Right renal cortex interstitium (tissue), 3 donors: ENCODE results near the gene WSB2. TPM values are rescaled to one million over a fixed set of nuclear protein-coding genes. Genes with fewer than 3 reads are reported as not detected.
"Not testable (repeated sequence)": the region's sequence is repeated elsewhere in the genome, so short reads cannot be mapped to it uniquely, and the experiment has no call there.

Experiments
- DNase-seq, 3 donors: peaks; one replicate each; pipeline ENCODE4 v3.0.0-alpha.2; 2013; ENCODE audit warnings: low read depth in 3 of 3, low spot score in 2 of 3
- polyA plus RNA-seq, 3 donors: library from polyadenylated mRNA; unstranded; fragments of 120-200 nt; gene quantifications; one replicate each; pipeline ENCODE4 v1.2.1, GENCODE V29; 2013; ENCODE audit not compliant: insufficient read length in 3 of 3

The WSB2 gene
- polyA plus RNA-seq, result 10 to 100 TPM; 52.1 to 53.2 (median 52.8) TPM

GRCh38 chr12:118061011-118061872, at the start of gene WSB2:
Gene WSB2 (minus strand): TSS chr12:118061179. CDS start chr12:118061048, 131 bp downstream.
- peak in 2 of 3 donors; percentile 25 to 26 for DNase-seq

- DNase-seq, result no peak
These were observed 48.1 kb upstream of the WSB2 start for GRCh38 chr12:118109088-118109487.

DNA sequence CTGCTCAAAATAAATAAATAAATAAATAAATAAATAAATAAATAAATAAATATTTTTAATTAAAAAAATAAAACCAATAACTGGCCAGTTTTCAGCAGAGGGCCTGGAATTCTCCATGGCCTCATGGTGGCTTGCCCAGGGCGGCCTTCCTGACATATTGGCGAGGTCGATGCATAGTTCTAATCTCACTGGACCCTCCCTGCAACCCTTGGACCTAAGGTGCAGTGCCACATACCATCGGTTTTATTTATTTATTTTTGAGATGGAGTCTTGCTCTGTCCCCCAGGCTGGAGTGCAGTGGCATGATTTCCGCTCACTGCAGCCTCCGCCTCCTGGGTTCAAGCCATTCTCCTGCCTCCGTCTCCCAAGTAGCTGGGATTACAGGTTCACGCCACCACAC, 46.7 kb upstream of the WSB2 start:
- no peak for DNase-seq

- no peak for DNase-seq
These were observed 46.0 kb upstream of the WSB2 start for GRCh38 chr12:118107011-118107410.

GRCh38 chr12:118103601-118104382, 42.8 kb upstream of the WSB2 start, which contains the start of gene VSIG10:
Gene VSIG10 (minus strand): TSS chr12:118104011. CDS start chr12:118103671, 340 bp downstream.
- DNase-seq, result peak; percentile 25 to 39 (median 37)

DNA sequence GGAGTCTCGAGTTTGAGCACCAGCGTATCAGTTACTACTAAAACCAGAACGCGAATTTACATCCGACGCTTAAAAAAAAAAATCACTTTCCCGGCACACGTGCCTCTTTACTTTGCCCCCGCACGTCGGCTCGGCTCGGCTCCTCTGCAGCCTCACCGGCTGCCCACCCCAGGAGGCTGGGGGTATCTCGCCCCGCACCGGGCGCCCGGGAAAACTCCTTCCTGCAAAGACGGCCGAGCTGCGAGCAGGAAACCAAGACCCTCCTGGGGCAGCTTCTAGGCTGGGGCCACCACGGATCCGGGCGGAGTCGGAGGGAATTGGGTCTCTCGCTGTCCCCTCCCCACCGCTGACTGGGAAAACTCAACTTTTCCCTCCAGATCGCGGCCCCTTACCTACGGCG, 42.2 kb upstream of the WSB2 start:
- DNase-seq, result peak; percentile 20 to 38 (median 23)

DNA sequence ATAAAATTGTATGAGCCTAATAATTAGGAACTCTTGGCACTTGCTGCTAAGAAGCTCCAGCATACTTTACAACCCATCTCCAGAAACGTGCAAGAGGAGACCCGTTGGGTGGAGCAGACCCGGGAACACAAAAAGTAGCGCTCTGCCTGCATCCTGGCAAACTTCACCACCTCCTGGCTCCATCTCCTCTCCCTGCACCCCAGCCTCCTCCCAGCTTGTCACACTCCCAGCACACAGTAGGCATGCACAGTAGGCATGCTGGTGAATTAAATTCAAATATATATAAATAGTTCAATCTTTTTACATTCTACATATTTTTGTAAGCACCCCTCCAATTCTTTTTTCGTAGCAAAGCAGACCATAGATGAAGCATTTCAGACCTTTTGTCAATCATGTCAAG, 41.6 kb upstream of the WSB2 start:
- DNase-seq, result no peak

- no peak for DNase-seq
These were observed 41.1 kb upstream of the WSB2 start for GRCh38 chr12:118102070-118102469.

DNA sequence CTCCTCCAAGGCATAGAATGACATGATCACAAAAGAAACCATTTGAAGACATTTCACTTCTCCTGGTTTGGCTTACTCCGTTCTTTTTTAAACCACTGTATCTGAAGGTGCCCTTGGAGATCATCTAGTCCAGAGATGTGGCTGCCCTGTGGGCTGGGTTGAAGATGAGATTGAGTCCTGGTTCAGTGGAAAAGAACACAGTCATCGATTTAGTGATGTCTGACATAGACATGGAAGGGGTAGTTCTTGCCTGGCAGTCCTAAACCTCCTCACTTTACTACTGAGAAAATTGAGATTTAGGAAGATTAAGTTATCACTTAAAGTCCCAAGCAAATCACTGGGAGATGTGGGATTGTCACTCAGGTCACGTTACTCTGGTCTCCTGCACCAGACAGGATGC, 40.1 kb upstream of the WSB2 start:
- DNase-seq, result no peak

DNA sequence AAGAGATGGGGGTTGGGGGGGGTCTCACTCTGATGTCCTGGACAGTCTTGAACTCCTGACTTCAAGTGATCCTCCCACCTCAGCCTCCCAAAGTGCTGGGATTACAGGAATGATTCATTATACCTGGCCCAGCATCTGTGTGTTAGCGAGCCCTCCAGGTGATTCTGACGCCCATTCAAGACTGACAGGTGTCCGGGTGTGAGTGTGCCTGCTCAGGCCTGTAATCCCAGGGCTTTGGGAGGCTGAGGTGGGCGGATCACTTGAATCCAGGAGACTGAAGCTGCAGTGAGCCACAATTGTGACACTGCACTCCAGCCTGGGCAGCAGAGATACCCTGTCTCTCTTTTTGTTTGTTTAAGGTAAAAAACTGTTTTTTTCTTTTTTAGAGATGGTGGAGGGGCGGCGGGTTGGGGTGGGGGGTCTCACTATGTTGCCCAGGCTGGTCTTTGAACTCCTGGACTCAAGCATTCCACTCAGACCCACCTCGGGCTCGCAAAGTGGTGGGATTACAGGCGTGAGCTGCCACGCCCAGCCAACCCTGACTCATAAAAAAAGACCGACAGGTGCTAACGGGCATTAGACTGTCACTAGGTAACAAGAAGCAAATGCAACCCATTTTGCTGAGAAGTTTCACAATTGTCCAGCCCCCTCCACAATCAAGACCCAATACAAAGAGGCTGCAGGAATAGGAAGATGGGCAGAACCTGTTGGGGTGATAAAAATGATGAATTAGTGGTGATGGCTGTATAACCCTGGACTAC, 38.1 kb upstream of the WSB2 start:
- DNase-seq, result no peak

DNA sequence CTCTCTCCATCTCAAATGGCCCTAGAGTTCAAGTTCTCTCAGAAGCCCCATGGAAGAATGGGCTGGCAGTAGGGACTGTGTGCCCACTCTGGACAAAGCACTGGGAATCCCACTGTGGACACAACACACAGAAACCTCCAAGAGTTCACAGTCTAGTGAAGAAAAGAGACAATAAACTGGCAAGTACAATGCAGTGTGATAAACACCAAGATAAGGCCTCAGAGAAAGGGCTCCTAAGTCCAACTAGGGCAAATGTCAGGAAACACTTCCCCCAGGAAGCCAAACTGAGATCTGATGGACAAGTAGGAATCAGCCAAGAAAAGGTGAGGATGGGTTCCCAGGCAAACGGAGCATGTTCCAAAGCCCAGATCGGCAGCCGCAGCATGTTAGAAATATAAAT, 37.4 kb upstream of the WSB2 start:
- DNase-seq, result no peak

DNA sequence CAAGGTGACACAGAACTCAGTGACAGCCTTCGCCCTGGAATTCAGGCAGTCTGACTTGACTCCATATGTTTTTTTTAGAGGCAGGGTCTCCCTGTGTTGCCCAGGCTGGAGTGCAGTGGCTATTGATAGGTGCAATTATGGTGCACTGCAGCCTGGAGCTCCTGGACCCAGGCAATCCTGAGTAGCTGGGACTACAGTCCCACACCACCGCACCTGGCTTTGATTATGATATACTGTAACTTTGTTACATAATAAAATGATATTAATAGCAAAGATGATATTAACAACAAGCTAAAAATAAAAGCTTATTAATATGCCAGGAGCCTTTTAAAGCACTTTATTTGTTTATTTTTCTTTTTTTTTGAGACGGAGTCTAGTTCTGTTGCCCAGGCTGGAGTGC, 33.1 kb upstream of the WSB2 start:
- DNase-seq, result no peak

- DNase-seq, result no peak
These were observed 28.8 kb upstream of the WSB2 start for GRCh38 chr12:118089782-118090181.

GRCh38 chr12:118082161-118082560, 21.2 kb upstream of the WSB2 start:
- no peak for DNase-seq

DNA sequence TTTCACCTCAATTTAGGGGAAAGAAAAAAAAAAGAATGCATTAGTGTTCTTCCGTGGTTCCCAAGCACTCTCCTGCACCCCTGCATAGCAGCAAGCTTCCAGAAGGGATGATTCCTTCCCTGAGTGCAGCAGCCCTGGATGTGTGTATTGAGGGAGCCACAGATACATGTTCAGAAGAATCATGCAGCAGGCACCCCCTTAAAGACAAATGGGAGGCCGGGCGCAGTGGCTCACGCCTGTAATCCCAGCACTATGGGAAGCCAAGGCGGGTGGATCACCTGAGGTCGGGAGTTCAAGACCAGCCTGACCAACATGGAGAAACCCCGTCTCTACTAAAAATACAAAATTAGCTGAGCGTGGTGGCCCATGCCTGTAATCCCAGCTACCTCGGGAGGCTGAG, 20.5 kb upstream of the WSB2 start:
- not testable (repeated sequence) for DNase-seq

GRCh38 chr12:118073768-118074167, 12.8 kb upstream of the WSB2 start:
- no peak for DNase-seq

DNA sequence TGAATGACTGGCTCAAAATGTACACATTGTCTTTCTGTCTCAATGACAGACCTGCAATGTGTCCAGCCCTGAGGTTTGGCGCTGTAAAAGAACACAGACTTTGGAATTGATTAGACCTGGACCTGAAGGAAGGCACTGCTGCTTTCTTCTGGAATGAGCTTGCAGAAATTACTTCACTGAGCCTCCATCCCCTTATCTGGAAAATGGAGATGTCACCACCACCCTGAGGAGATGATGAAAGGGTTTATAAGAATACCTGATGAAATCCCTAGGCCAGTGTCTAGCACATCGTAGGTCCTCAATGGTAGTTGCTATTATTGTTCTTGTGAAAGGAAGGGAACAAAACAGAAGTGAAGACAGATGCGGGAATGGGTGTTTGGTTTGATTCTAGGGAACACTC, 9.7 kb upstream of the WSB2 start:
- no peak for DNase-seq

GRCh38 chr12:118068445-118068844, 7.5 kb upstream of the WSB2 start:
- no peak for DNase-seq

- DNase-seq, result no peak
These were observed 4.4 kb upstream of the WSB2 start for GRCh38 chr12:118065380-118065779.

DNA sequence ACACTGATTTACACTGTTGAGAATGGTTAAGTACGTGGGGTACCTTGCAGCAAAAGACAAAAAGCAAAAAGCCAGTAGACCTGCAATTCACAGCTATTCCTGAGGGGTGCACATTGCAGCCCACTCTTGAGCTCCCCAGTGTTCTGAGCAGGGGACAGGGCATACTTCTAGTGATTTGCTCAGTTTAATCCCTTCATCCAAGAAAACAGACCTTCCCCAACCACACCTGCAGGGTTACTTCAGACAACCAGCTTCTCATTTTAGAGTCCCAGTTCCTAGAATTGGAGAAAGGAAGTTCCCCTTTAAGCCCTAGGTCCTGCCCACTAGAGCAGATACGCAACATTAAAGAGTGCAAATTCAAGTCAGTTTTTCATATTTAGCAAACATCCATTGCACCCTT, 3.6 kb upstream of the WSB2 start:
- no peak for DNase-seq
